MM.1S (cell line): ENCODE data around the gene ENPP3.

Experiments used
- EZH2 ChIP-seq: fragments of 300-600 bp; sonication (generic); optimal IDR thresholded peaks from 2 replicates; pipeline ENCODE3; 2017; ENCODE audit warnings: low read depth, mild to moderate bottlenecking, antibody characterized with exemption, low read length, mixed read lengths
- TF ChIP-seq, protein P1 (sequence below): fragments of 300-600 bp; sonication (generic); IDR thresholded peaks from 2 replicates; pipeline ENCODE4 v1.5.1; 2016; ENCODE audit warnings: antibody characterized with exemption, low read length, mixed read lengths

DNA sequence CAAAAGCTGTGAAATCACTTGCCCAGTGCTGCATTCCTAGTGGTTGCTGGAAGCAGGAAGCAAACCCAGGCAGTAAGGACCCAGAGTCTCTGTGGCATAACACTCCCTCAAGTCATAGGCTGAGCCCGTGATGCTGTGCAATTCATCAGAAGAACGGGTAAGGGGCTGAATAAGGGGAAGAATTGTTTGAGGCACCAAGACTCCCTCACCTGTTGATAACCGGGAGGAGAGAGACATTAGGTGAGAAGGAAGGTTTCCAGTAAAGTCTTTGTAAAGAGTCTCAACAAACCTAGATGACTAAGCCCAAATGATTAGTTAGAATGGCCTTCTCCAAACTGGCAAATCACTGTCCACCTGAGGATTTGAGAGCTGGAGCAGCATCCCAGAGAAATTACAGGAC, 18.3 kb downstream of the ENPP3 start:
- no peak for TF ChIP-seq EZH2
- TF ChIP-seq, protein P1, sequence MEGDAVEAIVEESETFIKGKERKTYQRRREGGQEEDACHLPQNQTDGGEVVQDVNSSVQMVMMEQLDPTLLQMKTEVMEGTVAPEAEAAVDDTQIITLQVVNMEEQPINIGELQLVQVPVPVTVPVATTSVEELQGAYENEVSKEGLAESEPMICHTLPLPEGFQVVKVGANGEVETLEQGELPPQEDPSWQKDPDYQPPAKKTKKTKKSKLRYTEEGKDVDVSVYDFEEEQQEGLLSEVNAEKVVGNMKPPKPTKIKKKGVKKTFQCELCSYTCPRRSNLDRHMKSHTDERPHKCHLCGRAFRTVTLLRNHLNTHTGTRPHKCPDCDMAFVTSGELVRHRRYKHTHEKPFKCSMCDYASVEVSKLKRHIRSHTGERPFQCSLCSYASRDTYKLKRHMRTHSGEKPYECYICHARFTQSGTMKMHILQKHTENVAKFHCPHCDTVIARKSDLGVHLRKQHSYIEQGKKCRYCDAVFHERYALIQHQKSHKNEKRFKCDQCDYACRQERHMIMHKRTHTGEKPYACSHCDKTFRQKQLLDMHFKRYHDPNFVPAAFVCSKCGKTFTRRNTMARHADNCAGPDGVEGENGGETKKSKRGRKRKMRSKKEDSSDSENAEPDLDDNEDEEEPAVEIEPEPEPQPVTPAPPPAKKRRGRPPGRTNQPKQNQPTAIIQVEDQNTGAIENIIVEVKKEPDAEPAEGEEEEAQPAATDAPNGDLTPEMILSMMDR: no peak
